ENCODE results near the gene SLC6A1. TPM values are rescaled to one million over a fixed set of nuclear protein-coding genes. Genes with fewer than 3 reads are reported as not detected.

SLC6A1 gene
- polyA plus RNA-seq, 1 of the 3 experiments (the other 2 are of a cell fraction) = not detected

DNA sequence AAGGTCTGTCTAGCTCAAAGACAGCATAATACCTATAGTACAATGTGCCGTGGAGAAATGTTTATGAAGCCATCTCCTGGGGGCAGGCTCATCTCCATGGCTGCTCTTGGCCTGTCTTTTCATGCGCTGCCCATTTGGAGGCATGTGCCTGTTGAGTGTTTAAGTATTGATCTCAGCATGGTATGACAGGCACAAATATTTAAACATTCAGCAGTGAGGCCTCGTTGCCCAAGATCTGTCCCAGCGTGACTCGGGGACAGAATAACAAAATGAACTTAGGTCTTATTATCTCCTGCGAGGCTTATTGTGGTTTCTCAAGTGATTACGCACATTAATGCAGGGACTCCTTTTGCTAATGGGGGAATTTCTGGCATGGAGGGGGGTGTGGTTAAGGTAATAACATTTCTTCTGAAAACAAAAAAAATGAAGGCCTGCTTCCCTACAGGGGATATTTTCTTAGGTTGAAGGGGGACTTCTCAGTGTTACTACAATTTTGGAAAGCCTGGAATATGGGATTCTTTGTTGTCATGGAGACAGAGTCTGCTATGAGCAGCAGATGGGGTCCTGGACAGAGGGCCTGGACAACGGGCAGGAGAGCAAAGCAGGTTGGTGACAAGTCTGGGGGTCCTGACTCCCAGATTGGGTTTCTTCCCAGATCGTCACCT lies 4.4 kb upstream of the SLC6A1 start:
- Histone ChIP-seq H3K9me2 (no peaks in the 10 kb centered on the region), H3K4me3 (ENCODE audit: low read depth in 2 of 2, low read length in 1 of 2) (no peak overlapping the region), H3K36me3 (replicated peaks in 1 of 2; ENCODE audit: control insufficient read depth in 1 of 2, insufficient read depth in 2 of 2, low read length in 1 of 2) (no peaks in the 10 kb centered on the region), H2AFZ (ENCODE audit: low read depth) (no peak overlapping the region), H3F3A (replicated peaks; ENCODE audit: insufficient read depth) (no peaks in the 10 kb centered on the region), H3K4me1 (ENCODE audit: control insufficient read depth in 1 of 2, insufficient read depth in 2 of 2, low read depth in 1 of 2, low read length in 1 of 2) (peaks cover 0 to 6% of the 10 kb centered on the region in 2 experiments; a peak in 1 of 4 replicates), H3K4me2 (no peak overlapping the region), H3K27ac (ENCODE audit: low read depth in 2 of 2, low read length in 1 of 2) (no peak overlapping the region), H3K9me3 (no peaks in the 10 kb centered on the region), H3K27me3 (ENCODE audit: insufficient read depth) (peaks cover 20% of the 10 kb centered on the region; the same call in 1 of the 2 replicates), H4K20me1 (ENCODE audit: insufficient read depth) (no peaks in the 10 kb centered on the region), H3K9ac (no peak overlapping the region), H3K79me2 (ENCODE audit: insufficient read depth) (no peaks in the 10 kb centered on the region)
- TF ChIP-seq JUND (IDR thresholded peaks at IDR 0.05) (no peak), SIN3A (IDR thresholded peaks at IDR 0.05; ENCODE audit: borderline replicate concordance, low read depth, low read length) (no peak), CHD2 (IDR thresholded peaks at IDR 0.05; ENCODE audit: low read length, partially characterized antibody) (no peak), MEF2A (IDR thresholded peaks at IDR 0.05; ENCODE audit: borderline replicate concordance, low read depth) (no peak), GABPA (IDR thresholded peaks at IDR 0.05; ENCODE audit: low read depth) (no peak), RFX5 (IDR thresholded peaks at IDR 0.05; ENCODE audit: low read length) (no peak), RCOR1 (IDR thresholded peaks at IDR 0.05; ENCODE audit: low read length) (no peak), FOXM1 (IDR thresholded peaks at IDR 0.05; ENCODE audit: low read depth) (no peak), ELF1 (IDR thresholded peaks at IDR 0.05) (no peak), TEAD4 (IDR thresholded peaks at IDR 0.05; ENCODE audit: borderline replicate concordance, insufficient read depth) (no peak), EZH2phosphoT487 (IDR thresholded peaks at IDR 0.05; ENCODE audit: borderline replicate concordance, low read depth) (no peak)
- TF ChIP-seq, protein P1, sequence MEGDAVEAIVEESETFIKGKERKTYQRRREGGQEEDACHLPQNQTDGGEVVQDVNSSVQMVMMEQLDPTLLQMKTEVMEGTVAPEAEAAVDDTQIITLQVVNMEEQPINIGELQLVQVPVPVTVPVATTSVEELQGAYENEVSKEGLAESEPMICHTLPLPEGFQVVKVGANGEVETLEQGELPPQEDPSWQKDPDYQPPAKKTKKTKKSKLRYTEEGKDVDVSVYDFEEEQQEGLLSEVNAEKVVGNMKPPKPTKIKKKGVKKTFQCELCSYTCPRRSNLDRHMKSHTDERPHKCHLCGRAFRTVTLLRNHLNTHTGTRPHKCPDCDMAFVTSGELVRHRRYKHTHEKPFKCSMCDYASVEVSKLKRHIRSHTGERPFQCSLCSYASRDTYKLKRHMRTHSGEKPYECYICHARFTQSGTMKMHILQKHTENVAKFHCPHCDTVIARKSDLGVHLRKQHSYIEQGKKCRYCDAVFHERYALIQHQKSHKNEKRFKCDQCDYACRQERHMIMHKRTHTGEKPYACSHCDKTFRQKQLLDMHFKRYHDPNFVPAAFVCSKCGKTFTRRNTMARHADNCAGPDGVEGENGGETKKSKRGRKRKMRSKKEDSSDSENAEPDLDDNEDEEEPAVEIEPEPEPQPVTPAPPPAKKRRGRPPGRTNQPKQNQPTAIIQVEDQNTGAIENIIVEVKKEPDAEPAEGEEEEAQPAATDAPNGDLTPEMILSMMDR (IDR thresholded peaks at IDR 0.05) = no peak
- TF ChIP-seq, protein P2, sequence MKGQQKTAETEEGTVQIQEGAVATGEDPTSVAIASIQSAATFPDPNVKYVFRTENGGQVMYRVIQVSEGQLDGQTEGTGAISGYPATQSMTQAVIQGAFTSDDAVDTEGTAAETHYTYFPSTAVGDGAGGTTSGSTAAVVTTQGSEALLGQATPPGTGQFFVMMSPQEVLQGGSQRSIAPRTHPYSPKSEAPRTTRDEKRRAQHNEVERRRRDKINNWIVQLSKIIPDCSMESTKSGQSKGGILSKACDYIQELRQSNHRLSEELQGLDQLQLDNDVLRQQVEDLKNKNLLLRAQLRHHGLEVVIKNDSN (IDR thresholded peaks at IDR 0.05; ENCODE audit: borderline replicate concordance, low read depth) = no peak
- TF ChIP-seq, protein P3, sequence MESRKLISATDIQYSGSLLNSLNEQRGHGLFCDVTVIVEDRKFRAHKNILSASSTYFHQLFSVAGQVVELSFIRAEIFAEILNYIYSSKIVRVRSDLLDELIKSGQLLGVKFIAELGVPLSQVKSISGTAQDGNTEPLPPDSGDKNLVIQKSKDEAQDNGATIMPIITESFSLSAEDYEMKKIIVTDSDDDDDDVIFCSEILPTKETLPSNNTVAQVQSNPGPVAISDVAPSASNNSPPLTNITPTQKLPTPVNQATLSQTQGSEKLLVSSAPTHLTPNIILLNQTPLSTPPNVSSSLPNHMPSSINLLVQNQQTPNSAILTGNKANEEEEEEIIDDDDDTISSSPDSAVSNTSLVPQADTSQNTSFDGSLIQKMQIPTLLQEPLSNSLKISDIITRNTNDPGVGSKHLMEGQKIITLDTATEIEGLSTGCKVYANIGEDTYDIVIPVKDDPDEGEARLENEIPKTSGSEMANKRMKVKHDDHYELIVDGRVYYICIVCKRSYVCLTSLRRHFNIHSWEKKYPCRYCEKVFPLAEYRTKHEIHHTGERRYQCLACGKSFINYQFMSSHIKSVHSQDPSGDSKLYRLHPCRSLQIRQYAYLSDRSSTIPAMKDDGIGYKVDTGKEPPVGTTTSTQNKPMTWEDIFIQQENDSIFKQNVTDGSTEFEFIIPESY (IDR thresholded peaks at IDR 0.05; ENCODE audit: borderline replicate concordance, low read depth) = no peak
- WGBS (ENCODE audit: low lambda C conversion rate) = 58% methylated on average over 9 of the region's 9 CpGs
- DNase-seq = no peak
- ChIA-PET POLR2A (interaction anchor here (0.6 kb wide), 1 partner anchor 402 kb away, joined by 3 read pairs; no protein-coding TSS in a partner anchor), CTCF (interaction anchor here (1.3 to 11.8 kb wide), 3 partner anchors 9 to 72 kb away, joined by 5 to 102 read pairs (median 14); no protein-coding TSS in a partner anchor)
